NCI-H524 (cell line): ENCODE measurements around the gene GRIN2B.

Experiments used
- DNase-seq, 2 experiments: peaks; one replicate each; lab custom pipeline; 2025; lab: John Stamatoyannopoulos, UW

The GRIN2B gene

GRCh38 chr12:13981296-13981962 is at the start of gene GRIN2B:
TSS of gene GRIN2B (minus strand) at chr12:13981602. CDS start at chr12:13866208, 115,394 bp downstream.
- peak in 1 of 2 experiments; percentile 55 for DNase-seq

DNA sequence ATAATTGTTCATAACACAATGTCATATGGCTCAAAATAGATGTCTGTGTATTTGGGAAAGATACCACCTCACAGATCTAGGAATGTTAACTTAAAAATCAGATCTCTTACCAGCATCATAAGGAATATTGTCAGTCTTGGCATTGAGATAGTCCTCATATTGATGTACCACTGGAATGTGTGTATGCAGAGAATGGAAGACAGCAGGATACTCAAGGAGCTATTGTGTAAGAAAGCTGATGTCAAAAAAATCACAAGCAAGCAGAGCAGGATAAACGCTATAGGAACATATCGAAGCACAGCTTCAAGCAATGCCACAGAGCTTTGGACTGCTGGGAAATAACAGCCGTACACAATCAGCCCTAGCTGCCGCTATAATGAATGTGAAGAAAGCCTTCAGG is 45.1 kb upstream of the GRIN2B start:
- no peak for DNase-seq

DNA sequence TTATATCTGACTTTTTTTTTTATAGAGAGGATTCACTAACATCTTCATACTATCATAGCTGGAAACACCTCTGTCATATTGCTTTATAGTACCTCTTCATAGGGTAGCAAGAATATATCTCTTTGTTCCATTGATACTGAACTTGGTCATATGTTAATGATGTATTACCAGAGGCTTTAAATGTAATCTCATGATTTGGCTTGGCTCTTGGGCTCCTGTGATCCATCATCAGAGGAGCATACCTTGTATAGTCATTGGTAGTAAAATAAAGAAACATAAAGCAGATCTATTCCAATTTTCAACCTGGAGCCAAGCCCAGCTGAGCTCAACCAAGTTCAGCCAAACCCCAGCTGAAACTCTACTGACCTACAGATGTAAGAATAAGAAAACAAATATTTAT is 43.2 kb upstream of the GRIN2B start:
- no peak for DNase-seq

DNA sequence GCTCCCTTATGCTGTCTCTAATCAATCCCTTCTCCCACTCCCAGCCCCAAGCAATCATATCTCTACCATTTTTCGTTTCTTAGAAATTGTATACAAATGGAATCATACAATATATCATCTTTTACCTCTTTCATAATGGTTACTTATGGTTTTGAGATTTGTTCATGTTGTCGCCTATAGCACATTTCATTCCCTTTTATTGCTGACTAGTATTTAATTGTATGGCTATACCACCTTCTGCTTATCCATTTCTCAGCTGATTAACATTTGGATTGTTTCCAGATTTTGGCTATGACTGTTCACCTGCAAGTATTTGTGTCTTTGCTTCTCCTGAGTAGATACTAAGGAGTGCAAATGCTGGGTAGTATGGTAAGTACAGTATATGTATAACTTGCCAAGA is 36.7 kb upstream of the GRIN2B start:
- DNase-seq = no peak

- DNase-seq = no peak
Observed at GRCh38 chr12:14010989-14011388, 29.6 kb upstream of the GRIN2B start.

- no peak for DNase-seq
Observed at GRCh38 chr12:14007639-14008038, 26.2 kb upstream of the GRIN2B start.

DNA sequence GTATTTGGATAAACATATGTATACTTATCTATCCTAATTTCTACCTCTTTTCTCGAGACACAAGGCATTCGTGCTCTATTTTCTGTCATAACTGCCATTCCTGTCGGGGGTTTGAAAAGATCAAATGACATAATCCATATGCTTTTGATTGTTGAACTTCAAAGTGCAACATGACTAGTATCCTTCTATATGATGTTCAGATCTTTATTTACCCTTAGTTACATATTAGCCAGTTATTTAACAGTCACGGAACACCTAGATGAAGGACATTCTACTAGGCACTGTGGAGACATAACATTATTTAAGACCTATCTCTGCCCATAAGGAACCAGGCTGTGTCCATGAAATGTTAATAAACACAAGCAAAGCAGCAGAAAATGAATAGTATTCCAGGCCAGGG is 11.2 kb upstream of the GRIN2B start:
- DNase-seq = no peak

GRCh38 chr12:13992106-13992505 is 10.7 kb upstream of the GRIN2B start:
- DNase-seq = no peak

DNA sequence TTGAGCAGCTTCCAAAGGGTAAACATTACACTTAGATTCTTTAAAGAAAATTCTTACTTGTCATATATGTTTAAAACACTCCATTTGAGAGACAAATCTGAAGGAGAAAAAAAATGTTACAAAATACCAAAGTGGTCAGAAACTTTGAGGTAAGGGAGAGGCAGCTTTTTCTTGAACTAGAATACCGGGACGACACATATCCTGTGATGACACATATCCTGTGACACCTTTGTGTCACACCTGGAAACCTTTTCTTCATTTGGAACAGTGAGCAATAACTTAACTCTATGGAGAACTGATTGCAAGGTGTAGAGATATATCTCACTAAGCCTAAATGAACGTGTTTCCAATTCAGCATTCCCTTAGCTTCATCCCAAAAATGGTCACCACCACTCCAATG is 4.6 kb upstream of the GRIN2B start:
- DNase-seq = no peak

DNA sequence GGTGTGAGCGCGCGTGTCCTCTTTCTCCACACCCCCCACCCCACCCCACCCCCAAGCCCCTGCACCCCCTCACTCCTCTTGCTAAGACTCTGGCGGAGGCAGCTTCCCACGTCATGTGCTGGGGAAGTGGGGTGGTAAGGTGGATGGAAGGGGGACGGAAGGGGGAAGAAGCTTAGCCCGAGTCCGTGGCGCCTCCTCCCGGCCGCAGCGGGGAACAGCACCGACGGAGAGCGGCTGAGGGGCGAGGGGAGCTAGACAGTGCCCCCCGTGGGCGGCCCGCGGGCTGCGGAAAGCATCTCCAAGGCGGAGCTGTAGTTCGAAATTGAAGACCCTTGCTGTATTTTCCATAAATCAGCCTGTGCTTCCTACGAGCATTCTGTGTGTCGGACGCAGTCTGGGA is 588 bp upstream of the GRIN2B start:
- DNase-seq = peak in 1 of 2 experiments; percentile 29

DNA sequence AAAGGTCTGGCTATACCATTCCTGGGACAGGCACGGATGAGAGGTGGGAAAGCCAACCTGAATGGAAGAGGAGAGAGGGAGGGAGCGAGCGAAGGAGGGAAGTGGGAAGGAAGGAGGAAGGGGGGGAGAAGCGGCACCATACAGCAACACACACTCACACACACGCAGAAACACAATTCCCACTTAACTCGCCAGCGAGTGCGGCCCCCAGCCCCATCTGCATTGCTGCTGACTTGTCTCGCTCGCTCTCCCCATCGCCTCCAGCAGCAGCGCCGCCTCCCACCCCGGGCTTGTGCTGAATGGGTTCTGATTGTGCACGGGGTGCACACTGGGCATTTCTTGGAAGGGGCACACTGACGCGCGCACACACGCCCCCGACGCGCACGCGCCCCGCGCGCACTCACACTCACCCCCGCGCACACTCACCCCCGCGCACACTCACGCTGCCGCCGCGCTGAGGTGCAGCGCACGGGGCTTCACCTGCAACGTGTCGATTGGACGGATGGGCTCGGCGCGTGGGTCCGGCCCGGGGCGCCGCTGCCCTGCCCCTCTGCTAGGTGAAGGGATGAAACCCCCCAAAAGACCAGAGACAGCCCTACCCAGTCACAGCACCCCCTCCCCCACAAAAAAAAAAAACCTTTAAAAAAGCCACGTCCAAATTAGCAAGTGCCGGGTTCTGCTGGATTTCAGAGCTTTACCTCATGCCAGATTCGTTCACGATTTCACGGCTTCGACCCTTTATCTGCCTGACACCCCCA is 685 bp downstream of the GRIN2B start:
- peak in 1 of 2 experiments; percentile 26 for DNase-seq

DNA sequence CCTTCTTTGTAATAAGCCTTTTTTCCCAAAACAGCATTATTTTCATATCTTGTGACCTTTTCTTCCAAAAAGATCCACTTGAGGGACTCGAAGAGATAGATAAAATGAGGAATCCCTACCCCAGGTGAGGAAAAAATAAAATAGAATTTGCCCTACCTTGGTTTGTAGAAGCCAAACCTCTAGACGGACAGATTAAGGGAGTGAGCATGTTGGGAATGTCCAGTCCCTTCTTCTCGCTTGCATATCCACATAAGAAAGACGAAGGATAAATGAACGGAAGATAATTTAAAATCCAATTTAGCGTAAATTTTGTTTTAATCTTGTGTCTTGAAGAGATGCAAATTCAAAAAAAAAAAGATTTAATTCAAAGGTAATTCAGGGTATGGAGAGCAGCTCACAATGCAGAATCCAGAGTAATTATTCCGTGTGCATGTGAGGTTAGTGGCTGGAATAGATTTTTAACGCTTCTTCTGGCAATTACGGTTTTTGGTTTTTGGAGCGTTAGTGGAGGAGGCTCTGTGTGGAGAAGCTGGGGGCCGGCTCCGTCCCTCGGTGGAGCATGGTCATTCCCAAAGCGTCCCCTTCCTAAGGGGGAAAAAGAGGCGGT is 1.5 kb downstream of the GRIN2B start:
- DNase-seq = no peak

DNA sequence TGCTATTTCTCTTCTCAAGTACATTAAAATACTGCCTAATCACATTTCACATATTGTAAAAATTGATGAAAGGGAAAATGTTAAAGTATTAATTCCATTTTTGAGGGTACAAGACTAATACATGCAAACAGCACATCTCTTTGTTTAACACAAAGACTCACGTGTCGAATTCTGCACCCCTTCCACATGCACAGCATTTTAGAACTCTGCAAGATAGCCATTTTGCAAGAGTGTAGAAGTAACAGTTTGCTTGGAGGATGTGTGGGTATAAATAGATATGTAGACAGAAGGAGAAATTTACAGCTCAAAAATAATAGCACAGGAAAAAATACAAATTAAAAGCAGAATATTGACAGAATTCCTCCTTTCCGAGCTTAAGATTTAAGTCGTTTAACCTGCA is 2.5 kb downstream of the GRIN2B start:
- DNase-seq = no peak

DNA sequence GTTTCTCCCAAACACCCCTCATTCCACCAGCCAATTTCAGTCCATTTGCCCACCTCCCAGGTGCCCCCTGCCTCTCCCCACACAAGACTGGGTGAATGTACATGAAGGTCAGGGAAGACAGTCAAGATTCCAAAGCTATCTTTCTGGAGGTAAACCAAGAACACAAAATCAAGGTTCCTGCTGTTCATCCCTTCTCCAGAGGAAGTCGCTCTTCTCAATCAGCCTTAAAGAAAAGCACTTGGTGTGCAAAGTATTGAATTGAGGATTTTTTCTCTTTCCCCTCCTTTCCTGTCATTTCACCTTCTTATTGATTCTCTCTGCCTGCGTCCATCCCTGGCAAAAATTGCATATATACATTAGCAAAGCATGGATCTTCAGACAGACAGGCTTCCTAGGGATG is 4.5 kb downstream of the GRIN2B start:
- no peak for DNase-seq

- peak in 1 of 2 experiments; percentile 4 for DNase-seq
Observed at GRCh38 chr12:13976028-13976584, 5.3 kb downstream of the GRIN2B start.

GRCh38 chr12:13973996-13974395 is 7.4 kb downstream of the GRIN2B start:
- peak; percentile 30 to 59 for DNase-seq

GRCh38 chr12:13970803-13971202 is 10.6 kb downstream of the GRIN2B start:
- no peak for DNase-seq

GRCh38 chr12:13968281-13968680 is 13.1 kb downstream of the GRIN2B start:
- DNase-seq = no peak

GRCh38 chr12:13964666-13965065 is 16.7 kb downstream of the GRIN2B start:
- DNase-seq = no peak

DNA sequence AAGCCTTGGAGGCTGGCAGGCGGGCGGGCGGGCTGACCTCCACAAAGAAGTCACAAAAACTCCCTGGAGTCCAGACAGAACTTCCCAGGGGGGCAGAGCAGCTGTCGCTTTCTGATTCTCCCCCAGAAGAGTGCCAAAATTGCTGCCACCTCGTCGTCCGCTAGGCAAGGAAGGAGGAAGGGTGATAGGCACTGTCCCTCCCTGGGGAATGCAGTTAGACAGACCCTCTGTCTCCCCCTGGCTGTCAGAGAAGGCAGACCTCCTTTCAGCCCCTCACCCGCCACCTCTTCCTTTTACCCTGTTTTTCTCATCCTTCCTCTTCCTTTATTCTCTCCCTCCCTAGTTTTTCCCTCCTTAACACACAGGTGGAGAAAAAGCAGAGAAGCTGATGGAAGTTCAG is 18.7 kb downstream of the GRIN2B start:
- DNase-seq = peak in 1 of 2 experiments; percentile 43

DNA sequence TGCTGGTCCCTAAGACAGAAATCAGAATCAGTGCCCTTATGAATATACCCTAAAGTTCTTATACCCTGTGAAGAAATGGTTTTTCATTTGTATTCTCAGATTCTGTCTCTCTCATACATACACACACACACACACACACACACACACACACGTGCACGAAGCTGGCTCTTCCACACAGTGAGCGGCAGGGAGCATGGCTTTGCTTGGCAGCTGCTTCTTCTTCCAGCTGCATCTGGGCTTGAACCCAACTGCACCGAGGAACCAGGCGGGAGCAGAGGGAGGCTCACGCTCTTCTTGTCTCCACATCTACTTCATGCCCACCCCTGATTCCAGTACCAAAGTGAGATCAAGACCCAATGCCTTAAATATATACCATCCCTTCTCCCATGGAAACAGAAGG is 19.4 kb downstream of the GRIN2B start:
- no peak for DNase-seq

- DNase-seq = no peak
Observed at GRCh38 chr12:13959131-13959723, 22.2 kb downstream of the GRIN2B start.
